Fibroblast of peridontal ligament (primary cell): ENCODE measurements around the gene ASMTL.
"Not testable (repeated sequence)": the region's sequence is repeated elsewhere in the genome, so short reads cannot be mapped to it uniquely, and the experiment has no call there.

Experiments used
- DNase-seq: peaks from one replicate; pipeline ENCODE4 v3.0.0-alpha.2; 2010; ENCODE audit errors: extremely low read depth

The ASMTL gene

DNA sequence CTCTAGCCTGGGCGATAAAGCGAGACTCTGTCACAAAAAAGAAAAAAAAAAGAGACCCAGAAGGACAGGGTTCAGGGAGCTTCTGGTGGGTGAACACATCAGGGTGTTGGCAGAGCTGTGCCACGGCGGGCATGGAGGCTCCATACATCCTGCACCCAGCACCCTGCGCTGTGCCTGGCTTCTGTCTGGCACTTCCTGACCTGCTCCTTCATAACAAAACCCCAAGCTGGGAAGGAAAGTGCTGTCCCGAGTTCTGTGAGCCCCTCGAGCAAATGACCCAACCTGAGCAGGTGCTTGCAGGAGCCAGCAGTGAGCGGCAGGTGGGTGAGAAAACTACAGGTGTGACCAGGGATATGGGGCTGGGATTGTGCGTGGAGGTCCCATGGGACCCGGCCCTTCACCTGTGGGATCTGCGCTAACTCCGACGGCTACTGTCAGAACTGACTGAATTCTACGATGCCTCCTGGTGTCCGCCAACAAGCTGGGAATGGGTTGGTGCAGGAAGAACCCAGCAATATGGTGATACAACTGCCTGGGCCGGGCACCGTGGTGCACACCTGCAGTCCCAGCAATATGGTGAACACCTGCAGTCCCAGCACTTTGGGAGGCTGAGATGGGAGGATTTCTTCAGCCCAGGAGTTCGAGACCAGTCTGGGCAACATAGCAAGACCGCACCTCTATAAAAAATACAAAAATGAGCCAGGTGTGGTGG lies 18.9 kb downstream of the ASMTL start:
- DNase-seq, result no peak

DNA sequence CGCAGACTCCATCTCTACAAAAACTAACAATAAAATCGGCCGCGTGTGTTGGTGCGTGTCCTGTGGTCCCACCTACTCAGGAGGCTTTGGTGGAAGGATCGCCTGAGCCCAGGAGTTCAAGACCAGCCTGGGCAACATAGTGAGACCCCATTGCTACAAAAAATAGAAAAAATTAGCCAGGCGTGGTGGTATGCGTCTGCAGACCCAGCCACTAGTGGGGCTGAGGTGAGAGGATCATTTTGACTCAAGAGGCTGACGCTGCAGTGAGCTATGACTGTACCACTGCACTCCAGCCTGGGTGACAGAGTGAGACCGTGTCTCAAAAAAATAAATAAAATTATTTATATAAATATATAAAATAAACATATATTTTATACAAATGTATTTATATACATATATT lies 22.3 kb downstream of the ASMTL start:
- no peak for DNase-seq

DNA sequence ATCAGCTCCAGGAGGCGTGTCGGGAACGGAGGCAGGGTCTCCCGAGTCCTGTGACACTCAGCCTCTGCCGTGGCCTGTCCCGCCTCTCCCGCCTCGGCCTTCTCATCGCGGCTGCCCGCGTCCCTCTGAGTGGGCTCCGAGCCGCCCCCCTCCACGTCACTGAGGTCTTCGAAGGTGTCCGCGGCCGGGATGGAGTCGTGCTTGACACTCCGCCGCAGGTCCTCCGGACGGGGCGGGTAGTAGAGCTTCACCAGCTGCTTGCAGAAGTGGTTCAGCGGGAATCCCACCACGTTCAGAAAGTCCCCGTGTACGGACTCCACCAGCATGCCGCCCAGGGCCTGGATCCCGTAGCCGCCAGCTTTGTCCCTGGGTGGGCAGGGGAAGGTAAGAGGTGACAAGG lies 25.0 kb downstream of the ASMTL start:
- DNase-seq, result no peak

- not testable (repeated sequence) for DNase-seq
Measured at GRCh38 chrX:1426321-1426720, 26.4 kb downstream of the ASMTL start.

GRCh38 chrX:1425381-1425780 lies 27.3 kb downstream of the ASMTL start:
- no peak for DNase-seq

GRCh38 chrX:1424147-1424851 lies 28.4 kb downstream of the ASMTL start:
- DNase-seq, result no peak

DNA sequence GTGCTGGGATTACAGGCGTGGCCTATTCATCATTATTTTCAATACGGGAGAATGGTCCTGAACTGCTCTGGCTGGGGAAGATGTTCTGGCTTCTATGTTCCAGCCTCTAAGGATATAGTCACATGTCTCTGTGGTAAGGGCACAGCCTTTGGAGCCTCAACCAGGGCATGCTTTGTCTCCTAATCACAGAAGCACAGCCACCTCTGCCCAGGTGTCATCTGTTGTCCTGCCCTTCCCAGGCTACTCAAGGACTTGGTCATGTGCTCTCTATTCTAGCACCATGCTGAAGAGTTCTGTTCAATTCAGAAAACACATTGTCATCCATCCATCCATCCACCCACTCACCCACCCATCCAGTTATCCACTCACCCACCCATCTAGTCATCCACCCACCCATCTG lies 29.5 kb downstream of the ASMTL start:
- no peak for DNase-seq

DNA sequence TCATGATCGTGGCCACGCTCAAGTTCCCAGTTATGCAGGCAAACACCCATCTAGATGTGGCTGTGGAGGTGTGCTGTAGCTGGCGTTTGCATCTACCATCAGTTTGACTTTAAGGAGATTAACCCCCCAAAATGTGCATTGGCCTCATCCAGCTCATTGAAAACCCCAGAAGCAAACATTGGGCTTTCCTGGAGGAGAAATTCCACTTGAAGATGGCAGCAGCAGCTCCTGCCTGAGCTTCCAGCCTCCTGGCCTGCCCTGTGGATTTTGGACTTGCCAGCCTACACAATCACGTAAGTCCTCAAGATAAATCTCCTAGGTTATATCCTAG lies 30.6 kb downstream of the ASMTL start:
- DNase-seq, result no peak

GRCh38 chrX:1421433-1422134 lies 31.1 kb downstream of the ASMTL start:
- DNase-seq, result no peak

DNA sequence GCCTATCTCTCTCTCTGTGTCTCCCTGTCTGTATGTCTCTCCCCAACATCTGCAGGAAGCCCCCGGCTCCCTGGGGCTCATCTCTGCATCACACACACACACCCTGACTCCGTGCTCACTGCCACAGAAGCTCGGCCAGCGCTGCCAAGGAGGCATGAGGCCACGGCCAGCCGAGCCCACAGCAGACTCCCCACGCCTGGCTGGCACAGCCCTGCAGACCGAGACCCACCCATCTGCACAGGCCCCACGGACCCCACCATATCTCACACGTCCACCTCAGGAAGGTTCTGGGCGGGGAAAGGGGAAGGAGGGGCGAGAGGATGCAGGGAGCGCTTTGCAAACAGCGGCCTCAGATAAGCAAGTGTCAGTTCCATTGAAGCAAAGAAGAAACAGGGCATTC lies 32.3 kb downstream of the ASMTL start:
- no peak for DNase-seq

GRCh38 chrX:1419545-1420355 lies 33.0 kb downstream of the ASMTL start:
- DNase-seq, result no peak

DNA sequence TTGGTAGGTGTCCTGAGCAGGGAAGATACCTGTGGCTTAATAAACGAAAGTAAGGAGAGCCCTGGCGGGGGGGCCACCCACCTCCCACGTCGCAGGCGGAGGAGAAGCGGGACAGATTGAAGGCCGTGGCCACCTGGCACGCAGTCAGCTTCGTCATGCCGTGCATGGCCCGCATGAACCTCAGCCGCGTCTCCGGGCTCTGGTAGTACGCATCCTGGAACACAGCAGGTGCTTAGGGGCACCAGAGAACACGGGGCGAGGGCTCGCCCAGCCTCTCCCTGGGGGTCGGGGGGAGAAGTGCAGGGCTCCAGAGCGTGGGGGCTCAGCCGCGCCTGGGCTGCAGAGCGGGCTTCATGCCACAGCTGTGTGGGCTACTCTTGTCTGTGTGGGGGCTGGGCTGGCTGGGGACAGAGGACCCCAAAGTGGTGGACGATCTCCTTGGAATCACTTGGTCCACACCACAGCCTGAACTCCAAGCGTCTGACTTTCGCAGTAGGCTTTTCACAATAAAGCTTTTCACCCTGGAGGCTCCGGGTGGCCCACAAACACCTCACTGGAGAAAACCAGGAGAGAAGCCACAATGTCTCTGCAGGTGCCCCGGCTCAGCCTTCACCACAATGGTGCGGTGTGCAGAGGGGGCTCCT lies 33.7 kb downstream of the ASMTL start:
- DNase-seq, result no peak

DNA sequence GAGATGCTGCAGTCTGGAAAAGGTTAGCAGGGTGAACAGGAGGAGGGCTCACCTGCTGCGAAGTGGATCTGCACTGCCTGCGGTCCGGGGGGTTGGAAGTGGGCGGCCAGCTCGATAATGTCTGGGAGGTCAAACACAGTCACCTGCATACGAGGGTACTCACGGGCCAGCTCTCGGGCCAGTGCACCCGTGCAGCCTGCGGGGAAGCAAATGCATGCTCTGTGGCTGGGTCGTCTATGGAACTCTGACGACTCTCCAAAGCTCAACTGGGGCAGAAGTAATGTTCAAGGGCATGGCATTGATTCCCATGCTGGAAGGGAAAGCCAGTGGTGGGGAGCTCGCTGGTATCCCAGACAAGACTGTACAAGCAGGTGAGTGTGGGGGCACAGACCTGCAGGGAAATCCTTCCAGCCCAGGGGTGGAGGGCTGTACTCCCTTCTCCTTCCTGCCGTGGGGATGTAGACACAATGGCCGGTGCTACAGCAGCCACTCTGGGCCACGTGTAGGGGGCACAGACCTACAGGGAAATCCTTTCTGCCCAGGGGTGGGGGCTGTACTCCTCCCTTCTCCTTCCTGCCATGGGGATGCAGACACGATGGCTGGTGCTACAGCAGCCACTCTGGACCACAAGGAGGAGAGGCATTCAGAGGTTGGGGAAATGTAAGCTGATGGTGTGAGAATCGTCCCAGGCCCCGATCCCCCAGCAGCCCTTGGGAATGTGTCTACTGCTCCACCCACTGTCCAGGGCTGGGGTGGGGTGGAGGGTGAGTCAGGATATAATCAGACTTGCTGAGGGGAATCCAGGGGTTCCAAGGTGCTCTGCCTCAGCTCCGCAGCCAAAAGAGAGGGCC lies 34.6 kb downstream of the ASMTL start:
- DNase-seq, result no peak

- DNase-seq, result no peak
Measured at GRCh38 chrX:1416965-1417760, 35.5 kb downstream of the ASMTL start.

DNA sequence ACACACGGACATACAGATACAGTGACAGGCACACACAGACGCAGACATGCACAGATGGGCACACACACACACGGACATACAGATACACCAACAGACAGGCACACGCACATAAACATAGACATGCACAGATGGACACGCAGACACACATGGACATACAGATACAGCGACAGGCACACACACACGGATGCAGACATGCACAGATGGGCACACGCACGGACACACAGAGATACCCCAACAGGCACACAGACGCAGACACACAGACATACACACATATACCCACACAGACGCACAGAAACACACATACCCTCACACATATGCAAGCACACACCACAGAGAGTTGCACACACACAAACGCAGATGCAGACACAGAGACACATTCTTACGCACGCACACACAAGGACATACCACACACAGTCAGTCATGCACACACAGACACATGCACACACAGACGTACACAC lies 36.4 kb downstream of the ASMTL start:
- DNase-seq, result no peak

- DNase-seq, result no peak
Measured at GRCh38 chrX:1412551-1413161, 40.1 kb downstream of the ASMTL start.

GRCh38 chrX:1411326-1411725 lies 41.4 kb downstream of the ASMTL start:
- no peak for DNase-seq

GRCh38 chrX:1407035-1407434 lies 45.7 kb downstream of the ASMTL start:
- DNase-seq, result no peak

GRCh38 chrX:1405769-1406168 lies 46.9 kb downstream of the ASMTL start:
- DNase-seq, result not testable (repeated sequence)
